NT2/D1 (cell line): ENCODE data around the gene MCL1.
"Not testable (repeated sequence)": the region's sequence is repeated elsewhere in the genome, so short reads cannot be mapped to it uniquely, and the experiment has no call there.

ENCODE experiments used
- SUZ12 ChIP-seq: IDR thresholded peaks from 2 replicates; pipeline ENCODE4 v1.6.1; 2011; ENCODE audit not compliant: insufficient read length, insufficient read depth; ENCODE audit errors: extremely low read depth
- ZNF274 ChIP-seq: IDR thresholded peaks from 2 replicates; pipeline ENCODE4 v1.6.1; 2011; ENCODE audit warnings: mild to moderate bottlenecking, low read depth, low read length

DNA sequence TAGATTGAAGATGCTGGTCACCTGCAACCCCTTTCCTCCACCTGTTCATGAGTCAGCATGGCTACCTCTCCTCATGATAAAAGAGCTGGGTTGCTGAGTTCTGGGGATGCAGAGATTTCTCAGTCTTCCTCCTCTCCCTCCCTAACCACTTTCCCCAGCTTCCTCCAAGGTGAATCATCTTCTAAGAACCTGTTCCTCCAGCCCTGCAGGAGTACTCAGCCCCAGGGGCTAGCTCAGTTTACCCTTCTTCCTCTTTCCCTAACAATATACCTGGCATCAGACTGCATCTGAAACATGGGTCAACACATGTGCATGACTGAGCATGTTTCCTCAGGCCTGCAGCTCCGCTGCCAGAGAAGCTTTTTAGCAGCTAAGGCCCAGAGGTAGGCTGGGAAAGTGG, 44.7 kb upstream of the MCL1 start:
- TF ChIP-seq SUZ12, ZNF274: not testable (repeated sequence)
